ENCODE results near the gene SGSH.
A peak's percentile ranks its signal among the peaks of the same experiment; 100 is the strongest.

The SGSH gene

DNA sequence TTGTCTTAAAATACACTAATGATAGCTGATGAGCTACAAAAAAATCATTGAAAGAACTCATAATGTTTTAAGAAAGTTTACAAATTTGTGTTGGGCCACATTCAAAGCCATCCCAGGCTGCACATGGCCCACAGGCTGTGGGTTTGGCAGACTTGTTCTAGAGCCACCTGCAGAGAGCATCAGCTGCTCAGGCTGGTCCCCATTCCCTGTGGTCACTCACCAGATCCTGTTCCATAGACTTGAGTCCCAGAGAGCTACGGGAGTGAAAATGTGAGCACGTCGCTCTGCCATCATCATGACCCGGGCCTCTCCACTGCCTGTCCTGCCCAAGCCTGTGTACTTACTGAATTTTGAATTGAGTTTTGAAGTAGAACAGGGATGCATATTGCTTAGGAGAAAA, 7.0 kb upstream of the SGSH start:
- peak; percentile 49 for DNase-seq (ENCODE audit: low spot score)

DNA sequence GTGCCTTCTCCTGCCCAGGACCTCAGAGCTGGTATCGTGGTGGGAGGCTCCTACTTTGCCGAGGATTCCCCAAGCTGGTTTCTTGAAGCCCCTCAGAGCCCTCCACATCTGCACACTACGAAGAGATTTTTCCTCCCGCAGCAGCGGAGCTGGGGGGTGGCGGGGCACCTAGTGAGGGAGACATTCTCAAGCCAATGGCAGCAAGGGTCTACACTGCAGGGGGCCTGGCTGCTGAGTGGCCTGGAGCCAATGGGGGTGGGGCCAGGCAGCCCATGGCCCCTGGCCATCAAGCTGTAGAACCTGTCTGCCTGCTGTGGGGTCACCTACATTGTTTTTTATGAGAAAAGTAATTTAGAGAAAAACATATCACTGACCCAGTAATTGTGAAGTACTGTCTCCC, 5.1 kb upstream of the SGSH start:
- DNase-seq (ENCODE audit: low spot score): no peak

DNA sequence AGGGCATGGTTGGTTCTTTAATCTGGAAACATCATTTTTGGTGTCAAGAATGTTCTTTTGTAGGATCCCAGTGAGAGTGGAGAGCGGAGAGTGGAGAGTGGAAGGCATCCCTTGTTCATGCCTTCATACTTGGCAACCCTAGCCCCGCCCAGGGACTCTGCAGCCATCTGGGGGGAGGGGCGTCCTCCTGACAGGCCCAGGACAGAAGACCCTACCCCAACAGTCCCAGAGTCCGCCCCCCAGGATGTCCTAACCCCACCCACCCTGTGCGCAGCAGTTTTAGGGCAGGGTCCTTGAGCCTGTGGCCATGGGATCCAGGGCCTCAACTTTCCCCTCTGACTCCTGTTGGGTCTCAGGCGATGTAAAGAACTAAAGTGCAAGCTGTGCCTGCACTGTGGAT, 4.5 kb upstream of the SGSH start:
- no peak for DNase-seq (ENCODE audit: low spot score)

DNA sequence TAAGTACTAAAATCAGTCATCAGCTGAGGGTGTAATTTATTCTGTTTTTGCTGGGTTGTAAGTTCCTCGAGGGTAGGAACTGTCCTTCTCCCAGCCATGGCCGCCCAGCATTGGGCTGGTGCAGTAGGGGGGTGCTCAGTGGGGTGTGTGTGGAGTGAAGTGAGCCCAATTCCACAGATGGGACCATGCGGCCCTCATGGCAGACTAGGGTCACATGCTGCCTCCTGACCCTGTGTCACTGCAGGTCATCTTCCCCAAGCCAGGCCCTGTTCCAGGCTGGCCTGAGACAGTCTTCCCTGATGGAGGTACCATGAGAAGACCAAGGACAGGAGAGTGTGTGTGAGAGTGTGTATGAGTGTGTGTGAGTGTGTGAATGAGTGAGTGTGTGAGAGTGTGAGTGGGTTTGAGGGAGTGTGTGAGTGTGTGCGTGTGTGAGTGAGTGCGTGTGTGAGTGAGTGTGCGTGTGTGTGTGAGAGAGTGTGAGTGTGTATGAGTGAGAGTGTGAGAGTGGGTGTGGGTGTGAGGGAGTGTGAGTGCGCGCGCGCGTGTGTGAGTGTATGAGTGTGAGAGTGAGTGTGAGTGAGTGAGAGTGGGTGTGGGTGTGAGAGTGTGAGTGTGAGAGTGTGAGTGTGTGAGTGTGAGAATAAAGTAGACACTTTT, 3.8 kb upstream of the SGSH start:
- no peak for DNase-seq (ENCODE audit: low spot score)

DNA sequence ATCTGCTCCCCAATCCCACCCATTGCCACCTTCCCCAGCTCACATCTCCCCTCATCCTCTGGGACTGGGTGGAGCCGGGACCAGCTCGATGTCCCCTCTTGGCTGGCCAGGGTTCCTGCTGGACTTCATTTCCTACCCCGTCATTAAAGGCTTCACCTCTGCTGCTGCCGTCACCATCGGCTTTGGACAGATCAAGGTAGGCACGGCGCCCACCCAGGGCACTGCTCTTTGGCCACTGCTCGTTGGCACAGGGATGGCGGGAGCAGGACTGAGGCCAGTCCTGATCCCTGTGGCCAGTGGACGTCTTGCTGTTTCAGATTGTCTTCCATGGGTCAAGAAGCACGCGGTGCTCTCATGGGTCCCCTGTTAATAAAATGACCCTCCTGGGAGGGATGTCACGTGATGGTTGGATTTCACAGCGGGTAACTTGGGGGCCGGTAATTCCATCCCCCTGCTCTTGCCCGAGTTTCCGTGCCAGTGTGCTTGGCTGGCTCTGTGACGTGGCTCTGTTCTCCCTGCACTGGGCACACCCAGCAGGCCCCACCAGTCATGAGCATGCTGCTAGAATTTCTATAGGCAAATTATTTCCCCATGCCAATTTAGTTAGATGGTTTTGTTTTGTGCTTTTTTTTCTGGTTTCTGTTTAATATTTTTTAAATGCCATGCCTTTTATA, 3.1 kb upstream of the SGSH start:
- DNase-seq (ENCODE audit: low spot score): no peak

DNA sequence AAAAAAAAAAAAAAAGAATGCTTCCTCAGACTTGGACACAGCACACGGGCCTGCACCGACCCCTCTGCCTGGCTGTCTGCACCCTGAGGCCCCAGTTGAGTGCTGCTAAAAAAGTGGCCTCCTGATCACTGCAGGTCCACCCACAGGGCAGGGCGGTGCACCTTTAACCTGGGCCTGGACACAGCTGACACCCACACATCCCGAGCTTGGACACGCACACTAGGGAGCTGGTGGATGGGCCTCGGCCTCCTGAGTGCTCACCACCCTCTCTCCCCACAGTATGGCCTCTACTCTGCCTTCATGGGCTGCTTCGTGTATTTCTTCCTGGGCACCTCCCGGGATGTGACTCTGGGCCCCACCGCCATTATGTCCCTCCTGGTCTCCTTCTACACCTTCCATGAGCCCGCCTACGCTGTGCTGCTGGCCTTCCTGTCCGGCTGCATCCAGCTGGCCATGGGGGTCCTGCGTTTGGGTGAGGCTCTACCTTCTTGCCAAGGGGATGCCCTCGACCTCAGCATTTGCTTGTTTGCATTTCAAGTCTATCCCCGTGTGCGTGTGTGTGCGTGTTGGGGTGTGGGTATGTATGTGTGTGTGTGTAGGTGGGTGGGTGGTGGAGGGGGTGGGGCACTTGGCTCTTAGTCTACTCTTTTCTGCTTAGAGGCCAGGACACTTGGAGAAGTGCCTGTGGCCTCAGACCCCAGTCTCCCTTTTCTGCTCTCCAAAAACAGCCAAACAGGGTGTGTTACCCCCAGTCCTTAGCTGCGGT, 2.4 kb upstream of the SGSH start:
- no peak for DNase-seq (ENCODE audit: low spot score)

DNA sequence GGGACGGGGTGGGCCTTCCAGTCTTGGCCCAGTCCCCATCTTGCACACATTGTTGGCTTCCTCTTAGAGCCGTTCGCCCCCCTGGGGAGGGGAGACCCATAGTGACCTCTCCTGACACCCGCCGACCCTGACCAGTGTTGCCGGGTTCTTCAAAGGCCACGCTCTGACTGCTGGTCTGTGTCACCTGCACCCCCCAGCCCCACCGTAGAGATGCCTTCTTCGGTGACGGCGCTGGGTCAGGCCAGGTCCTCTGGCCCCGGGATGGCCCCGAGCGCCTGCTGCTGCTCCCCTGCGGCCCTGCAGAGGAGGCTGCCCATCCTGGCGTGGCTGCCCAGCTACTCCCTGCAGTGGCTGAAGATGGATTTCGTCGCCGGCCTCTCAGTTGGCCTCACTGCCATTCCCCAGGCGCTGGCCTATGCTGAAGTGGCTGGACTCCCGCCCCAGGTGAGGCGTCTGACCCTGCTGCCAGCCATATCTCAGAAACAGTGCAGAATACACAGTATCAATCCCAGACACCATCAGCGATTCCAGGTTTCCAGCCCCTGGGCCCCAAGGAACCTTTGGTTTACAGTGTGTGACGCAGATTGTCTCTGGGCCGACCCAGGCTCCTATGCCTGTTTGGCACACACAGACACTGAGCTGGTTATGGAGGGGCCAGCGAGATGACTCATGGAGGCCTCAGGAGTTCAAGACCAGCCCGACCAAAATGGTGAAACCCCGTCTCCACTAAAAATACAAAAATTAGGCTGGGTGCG, 1.4 kb upstream of the SGSH start:
- no peak for DNase-seq (ENCODE audit: low spot score)

DNA sequence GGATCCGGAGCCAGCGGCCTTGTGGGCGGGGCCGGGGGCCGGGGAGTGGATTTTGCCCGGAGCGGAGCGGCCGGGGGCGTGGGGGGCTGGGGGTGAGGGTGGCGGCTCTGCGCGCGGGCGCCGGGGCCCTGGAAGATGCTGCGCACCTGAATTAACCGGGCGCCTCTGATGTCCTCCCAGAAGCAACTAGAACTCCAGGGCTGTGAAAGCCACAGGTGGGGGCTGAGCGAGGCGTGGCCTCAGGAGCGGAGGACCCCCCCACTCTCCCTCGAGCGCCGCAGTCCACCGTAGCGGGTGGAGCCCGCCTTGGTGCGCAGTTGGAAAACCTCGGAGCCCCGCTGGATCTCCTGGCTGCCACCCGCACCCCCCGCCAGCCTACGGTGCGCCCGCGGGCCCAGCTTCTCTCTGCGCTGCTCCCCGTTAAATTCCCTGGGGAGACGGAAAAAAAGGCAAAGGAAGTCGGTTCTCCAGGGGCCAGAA, 643 bp upstream of the SGSH start:
- no peak for DNase-seq (ENCODE audit: low spot score)

DNA sequence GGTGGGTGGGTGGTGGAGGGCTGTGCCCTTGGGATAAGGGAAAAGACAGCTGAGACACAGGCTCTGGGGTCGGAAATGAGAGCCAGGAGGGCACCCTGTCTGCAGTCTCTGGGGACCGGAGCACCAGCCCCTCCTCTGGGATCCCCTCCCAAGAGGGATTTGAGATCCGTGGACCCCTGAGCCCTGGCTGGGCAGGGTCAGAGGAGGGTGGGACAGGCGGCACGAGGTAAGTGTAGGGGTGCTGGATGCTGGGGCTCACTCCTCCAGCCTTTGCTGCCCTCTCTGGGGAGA, 425 bp downstream of the SGSH start:
- no peak for DNase-seq (ENCODE audit: low spot score)

DNA sequence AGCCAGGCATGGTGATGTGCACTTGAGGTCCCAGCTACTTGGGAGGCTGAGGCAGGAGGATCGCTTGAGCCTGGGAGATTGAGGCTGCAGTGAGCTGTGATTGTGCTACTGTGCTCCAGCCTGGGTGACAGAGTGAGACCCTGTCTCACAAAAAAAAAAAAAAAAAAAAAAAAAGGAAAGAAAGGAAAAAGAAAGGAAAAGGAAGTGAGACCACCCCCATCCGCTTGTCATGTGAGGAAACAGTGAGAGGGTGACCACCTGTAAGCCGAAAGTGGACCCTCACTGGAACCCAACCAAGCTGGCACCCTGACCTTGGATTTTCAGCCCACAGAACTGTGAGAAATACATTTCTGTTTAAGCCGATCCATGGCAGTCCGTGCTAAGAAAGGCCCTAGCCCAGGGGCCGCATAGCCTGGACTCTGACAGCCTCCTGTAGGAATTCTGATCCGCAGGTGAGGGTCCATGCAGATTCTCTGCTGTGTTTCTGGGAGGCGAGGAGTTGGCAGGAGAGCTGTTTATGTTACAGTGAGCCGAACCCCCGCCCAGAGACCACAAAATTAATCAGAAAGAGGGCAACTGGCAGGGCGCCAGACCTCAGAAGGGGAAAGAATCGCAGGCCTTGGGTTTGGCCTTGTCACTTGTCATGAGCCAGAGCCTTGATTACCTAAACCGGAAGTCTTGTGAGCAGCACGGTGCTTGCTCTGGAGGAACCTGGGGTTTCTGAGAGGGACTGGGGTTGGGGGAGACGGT, 945 bp downstream of the SGSH start:
- peak; percentile 10 for DNase-seq (ENCODE audit: low spot score)

DNA sequence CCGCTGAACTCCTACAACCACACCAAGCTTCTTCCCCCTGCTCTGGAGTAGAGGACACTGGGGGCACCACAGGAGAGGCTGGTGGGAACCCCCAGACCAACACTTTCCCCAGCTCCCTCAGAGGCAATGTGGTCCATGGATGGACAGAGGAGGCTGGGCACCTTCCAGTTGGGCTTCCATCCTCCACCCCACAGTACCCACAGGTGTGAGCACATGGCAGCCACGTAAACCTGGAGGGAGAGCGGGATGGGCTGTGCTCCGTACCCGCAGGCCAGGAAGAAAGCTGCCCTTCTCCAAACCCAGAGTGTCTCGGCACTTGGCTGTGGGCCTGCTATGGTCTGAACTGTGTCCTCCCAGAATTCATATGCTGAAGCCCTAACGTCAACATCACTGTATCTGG, 1.7 kb downstream of the SGSH start:
- DNase-seq (ENCODE audit: low spot score): no peak

DNA sequence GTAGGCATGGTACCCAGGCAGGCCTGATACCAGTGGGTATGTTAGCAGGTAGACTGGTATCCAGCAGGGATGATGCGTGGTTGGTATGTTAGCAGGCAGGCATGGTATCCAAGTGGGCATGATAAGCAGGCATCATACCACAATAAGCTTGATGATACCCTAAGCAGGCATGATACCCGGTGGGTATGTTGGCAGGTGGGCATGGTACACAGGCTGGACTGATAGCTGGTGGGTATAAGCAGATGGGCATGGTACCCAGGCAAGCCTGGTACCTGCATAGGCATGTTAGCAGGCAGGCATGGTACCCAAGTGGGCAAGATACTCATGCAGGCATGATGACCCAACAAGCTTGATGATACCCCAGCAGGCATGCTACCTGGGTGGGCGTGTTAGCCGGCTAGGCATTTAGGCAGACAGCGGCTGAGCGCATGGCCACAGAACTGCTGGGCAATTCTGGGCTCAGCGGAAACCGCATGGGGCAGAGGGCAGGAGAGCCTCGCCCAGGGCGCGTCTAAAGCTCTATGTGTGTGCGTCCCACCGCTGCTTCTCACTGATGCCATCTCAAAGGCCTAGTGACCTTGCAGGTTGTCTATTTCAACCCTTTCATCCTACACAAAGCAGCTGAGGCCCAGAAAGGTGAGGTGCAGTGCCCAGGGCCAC, 2.3 kb downstream of the SGSH start:
- no peak for DNase-seq (ENCODE audit: low spot score)

DNA sequence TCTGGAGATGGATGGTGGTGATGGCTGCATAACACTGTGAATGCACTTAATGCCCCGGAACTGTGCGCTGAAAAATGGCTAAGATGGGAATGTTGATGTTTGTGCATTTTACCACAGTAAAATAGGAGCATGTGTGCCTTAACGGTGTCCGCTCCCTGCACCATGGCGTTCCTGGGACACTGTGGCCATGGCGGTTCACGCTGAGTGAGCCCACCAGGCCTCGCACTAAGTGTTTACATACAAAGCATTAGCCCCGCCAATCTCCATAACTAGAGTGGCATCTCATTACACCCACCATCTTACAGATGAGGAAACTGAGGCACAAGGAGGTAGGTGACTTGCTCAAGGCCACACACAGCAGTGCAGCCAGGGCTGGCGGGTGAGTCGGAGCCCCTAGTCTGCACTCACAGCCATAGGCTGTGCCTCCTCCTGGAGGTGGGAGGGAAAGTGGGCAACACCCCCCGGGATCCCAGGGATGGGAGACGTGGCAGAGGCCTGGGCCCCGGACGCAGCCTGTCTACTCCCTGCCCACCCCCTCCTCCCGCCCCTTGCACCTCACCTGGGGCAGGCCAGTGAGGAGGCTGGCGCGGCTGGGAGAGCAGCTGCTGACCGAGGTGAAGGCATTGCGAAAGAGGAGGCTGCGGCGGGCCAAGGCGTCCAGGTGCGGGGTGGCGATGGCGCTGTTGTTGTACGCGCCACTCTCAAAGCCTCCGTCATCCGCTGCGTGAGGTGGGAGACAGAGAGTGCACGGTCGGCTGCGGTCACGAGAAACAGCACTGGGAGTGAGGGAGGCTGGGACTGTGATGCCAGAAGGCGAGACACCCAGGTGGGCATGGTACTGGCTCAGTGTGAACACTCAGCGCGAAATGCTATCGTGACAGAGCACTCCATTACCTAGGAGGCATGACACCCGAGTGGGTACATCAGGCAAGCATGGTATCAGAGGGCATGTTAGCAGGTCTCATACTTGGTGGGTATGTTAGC, 3.4 kb downstream of the SGSH start:
- DNase-seq (ENCODE audit: low spot score): no peak

DNA sequence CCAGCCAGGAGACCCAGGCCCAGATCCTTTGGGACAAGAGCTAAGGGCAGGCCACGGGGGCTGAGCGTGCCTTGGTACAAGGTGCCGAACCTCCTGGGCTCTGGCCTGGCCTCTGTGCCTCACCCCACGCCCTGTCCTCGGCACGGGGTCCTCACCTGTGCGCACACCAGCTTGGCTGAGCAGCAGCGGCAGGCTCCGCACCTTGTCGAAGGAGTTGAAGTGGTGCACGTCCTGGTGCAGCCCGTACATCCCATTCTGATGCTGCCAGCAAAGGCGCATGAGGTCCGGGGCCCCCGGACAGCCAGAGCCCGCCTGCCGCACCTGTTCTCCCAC, 5.3 kb downstream of the SGSH start:
- no peak for DNase-seq (ENCODE audit: low spot score)

DNA sequence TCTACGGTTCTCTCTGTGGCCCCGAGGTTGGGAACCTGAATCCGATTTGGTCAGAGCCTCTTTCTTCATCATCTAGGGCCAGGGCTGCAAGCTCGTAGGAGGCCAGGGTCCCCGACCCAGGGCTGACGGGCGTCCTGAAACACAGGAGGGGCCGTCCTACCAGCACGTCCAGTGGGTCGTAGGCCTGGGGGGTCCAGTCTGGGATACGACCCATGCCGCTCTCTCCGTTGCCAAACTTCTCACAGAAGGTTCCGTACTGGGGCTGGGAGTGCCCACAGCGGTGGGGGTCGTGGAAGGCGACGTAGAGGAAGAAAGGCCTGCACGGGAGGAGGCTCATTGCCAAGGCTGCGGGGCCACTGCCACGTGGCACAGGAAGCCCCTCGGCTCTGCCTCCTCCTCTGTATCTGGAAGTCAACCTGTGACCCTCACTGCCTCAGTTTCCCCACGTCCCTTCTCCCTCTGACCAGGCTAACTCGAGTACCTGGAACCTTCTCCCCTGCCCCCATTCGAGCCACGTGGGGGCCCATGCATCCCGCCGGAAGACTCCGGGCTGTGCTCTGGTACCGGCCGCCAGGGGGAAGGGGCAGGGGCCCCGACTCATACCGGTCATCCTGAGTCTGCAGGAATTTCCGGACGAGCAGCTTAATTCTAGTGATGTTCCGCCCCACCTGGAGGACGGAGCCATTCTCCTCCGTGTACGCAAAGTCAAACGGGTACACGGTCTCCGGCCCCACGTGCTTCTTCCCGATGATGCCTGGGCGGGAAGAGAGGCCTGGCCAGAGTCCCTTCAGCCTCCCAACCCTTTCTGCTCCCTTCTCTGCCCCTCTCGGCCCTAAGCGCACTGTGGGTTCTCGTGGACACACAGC, 5.9 kb downstream of the SGSH start:
- DNase-seq (ENCODE audit: low spot score): no peak

DNA sequence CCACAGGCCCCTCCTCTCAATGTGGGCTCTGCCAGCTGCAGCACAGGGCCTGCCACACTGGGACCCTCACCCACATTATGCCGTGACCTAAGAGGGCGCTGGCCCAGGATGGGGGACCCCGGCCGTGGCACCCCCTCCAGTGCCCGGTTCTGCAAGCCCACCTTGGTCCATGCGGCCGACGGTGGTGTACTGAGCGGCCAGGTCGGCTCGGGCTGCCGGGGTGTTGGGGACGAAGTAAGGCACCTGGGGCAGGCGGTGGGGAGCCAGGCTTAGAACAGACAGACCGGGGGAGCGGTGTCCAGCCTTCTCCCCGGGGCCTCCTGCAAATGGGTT, 6.5 kb downstream of the SGSH start:
- DNase-seq (ENCODE audit: low spot score): no peak

DNA sequence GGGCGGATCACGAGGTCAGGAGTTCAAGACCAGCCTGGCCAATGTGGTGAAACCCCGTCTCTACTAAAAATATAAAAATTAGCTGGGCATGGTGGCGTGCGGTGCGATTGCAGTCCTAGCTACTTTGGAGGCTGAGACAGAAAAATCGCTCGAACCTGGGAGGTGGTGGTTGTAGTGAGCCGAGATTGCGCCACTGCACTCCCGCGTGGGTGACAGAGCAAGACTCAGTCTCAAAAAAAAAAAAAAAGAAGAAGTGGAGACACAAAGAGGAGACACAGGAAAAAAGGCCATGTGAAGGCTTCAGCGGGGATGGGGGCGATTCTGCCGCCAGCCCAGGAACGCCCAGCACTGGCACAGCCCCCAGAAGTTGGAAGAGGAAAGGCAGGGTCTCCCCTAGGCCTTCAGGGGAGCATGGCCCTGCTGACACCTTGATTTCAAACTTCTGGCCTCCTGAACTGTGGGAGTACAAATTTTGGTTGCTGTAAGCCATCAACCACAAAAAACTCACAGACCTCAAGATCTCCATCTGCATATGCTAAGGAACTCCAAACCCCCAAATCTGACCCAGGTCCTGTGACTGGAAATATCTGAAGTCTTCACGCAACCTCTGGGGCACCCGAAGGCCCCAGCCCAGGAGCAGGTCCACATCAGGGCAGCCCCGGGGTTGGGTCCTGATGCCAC, 7.0 kb downstream of the SGSH start:
- no peak for DNase-seq (ENCODE audit: low spot score)

DNA sequence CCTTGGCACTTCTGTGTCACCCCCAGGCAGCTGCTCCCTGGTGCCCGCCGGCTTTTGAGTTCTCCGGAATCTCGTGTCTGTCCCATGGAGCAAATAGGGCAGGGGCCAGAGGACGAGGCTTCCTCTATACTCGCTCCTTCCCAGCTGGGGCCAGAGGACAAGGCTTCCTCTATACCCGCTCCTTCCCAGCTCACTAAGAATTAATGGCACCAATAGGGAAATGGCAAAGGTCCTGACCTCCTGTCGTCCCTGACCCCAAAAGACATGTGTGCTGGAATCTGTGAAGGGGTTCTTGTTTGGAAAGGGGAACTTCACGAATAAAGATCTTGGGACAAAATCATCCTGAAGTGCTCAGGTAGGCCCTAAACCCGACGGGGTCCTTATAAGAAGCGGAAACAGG, 7.6 kb downstream of the SGSH start:
- DNase-seq (ENCODE audit: low spot score): no peak

DNA sequence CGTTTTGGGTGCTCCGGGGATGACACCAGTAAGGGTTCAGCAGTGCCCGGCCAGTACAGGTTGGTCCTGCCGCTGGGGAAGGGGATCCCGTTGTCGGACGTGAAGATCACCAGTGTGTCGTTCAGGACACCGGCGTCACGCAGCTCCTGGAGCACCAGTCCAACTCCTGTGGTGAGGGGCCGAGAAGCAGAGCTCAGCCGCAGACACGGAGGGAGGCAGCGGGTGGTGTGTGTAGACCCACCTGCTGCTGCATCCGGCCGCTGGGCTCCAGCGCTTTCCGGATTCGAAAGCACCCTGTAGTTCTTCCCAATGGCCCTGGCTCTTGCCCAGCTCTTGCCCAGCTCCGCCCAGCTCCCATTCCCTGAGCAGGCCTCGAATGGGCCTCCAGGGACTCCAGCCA, 8.0 kb downstream of the SGSH start:
- DNase-seq (ENCODE audit: low spot score): no peak

All from cerebellar cortex (tissue), 1 donor.